ENCODE results near the gene CCS. TPM values are rescaled to one million over a fixed set of nuclear protein-coding genes. Genes with fewer than 3 reads are reported as not detected.

The CCS gene
- total and polyA plus RNA-seq, 9 of the 15 experiments (the other 6 are each of a cell fraction or from before 2014, with no cell fraction given) = 1.1 to 46.6 (median 26.8) TPM

DNA sequence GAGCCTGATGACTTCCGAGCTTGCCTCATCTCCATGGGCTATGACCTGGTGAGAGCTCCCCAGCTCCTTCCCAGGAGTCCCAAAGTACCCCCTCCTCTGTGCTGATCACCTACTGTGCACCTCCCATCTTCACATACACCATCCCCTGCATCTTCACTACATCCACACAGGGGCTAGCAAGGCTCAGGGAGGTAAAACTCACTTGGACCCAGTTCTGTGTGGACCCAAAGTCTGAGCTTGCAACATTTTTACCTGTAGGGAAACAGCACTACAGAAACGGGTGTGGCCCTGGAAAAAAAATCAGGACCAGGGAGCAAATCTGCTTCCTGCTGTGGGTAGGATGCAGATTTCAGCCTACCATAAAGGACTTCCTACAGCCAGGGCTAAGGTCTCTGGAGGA lies 30.7 kb upstream of the CCS start:
- TF ChIP-seq RAD51 (IDR thresholded peaks at IDR 0.05; ENCODE audit: borderline replicate concordance, low read depth) (no peak), RHOXF2B (CRISPR knock-in tag; conservative IDR thresholded peaks at IDR 0.05) (no peak), MYNN (IDR thresholded peaks at IDR 0.05) (no peak), MYNN (CRISPR knock-in tag; IDR thresholded peaks at IDR 0.05) (no peak), HDAC8 (tag; IDR thresholded peaks at IDR 0.05) (no peak), ZNF717 (CRISPR knock-in tag; IDR thresholded peaks at IDR 0.05) (no peak), FOXM1 (IDR thresholded peaks at IDR 0.05; ENCODE audit: low read depth) (no peak), FOXM1 (CRISPR knock-in tag; IDR thresholded peaks at IDR 0.05; ENCODE audit: low read depth) (no peak), GTF2E2 (tag; IDR thresholded peaks at IDR 0.05) (no peak), EGR1 (conservative IDR thresholded peaks at IDR 0.05) (no peak), ZNF165 (CRISPR knock-in tag; IDR thresholded peaks at IDR 0.05; ENCODE audit: borderline replicate concordance) (no peak), ZNF174 (CRISPR knock-in tag; IDR thresholded peaks at IDR 0.05) (no peak), CEBPG (CRISPR knock-in tag; IDR thresholded peaks at IDR 0.05) (no peak), CEBPG (tag; conservative IDR thresholded peaks at IDR 0.05 in 1 of 2, IDR thresholded peaks at IDR 0.05 in 1 of 2) (no peak), EZH2 (IDR thresholded peaks at IDR 0.05; ENCODE audit: borderline replicate concordance, low read depth, low read length) (no peak), ZNF224 (CRISPR knock-in tag; IDR thresholded peaks at IDR 0.05) (no peak)
- TF ChIP-seq, protein P1, sequence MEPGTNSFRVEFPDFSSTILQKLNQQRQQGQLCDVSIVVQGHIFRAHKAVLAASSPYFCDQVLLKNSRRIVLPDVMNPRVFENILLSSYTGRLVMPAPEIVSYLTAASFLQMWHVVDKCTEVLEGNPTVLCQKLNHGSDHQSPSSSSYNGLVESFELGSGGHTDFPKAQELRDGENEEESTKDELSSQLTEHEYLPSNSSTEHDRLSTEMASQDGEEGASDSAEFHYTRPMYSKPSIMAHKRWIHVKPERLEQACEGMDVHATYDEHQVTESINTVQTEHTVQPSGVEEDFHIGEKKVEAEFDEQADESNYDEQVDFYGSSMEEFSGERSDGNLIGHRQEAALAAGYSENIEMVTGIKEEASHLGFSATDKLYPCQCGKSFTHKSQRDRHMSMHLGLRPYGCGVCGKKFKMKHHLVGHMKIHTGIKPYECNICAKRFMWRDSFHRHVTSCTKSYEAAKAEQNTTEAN (CRISPR knock-in tag; IDR thresholded peaks at IDR 0.05) = no peak
- TF ChIP-seq, protein P2, sequence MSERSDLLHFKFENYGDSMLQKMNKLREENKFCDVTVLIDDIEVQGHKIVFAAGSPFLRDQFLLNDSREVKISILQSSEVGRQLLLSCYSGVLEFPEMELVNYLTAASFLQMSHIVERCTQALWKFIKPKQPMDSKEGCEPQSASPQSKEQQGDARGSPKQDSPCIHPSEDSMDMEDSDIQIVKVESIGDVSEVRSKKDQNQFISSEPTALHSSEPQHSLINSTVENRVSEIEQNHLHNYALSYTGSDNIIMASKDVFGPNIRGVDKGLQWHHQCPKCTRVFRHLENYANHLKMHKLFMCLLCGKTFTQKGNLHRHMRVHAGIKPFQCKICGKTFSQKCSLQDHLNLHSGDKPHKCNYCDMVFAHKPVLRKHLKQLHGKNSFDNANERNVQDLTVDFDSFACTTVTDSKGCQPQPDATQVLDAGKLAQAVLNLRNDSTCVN (CRISPR knock-in tag; IDR thresholded peaks at IDR 0.05) = no peak
- POLR2A ChIA-PET = interaction anchor here (0.6 to 3.6 kb wide), 5 partner anchors 16 to 461 kb away, joined by 3 to 15 read pairs (median 5); partner anchors contain the start of genes ACTN3, RBM4 and ZDHHC24
- peaks cover 0 to 3% of the 10 kb centered on the region in 2 experiments; a peak in 2 of 5 replicates for H3K27me3 ChIP-seq (ENCODE audit: control insufficient read depth in 2 of 2, insufficient read depth in 2 of 2, low read length in 2 of 2)
- CTCF ChIA-PET (ENCODE audit: low intra/inter-chr PET ratio) = no interaction called here
- no peak overlapping the region for H3K27ac ChIP-seq (ENCODE audit: extremely low read depth, low read depth, low read length)
- ATAC-seq = no peak
- H3K36me3 ChIP-seq (ENCODE audit: control insufficient read depth, insufficient read depth, low read length) = no peaks in the 10 kb centered on the region
- 7% methylated on average over 2 of the region's 2 CpGs for WGBS (ENCODE audit: insufficient coverage, low coverage, missing lambda C conversion rate)
- H2AFZ ChIP-seq (ENCODE audit: low read depth, low read length) = no peak overlapping the region
- no peak overlapping the region for H3K9ac ChIP-seq (ENCODE audit: insufficient read depth in 1 of 2, low read depth in 2 of 2, low read length in 2 of 2)
- H3K9me3 ChIP-seq (replicated peaks; ENCODE audit: control insufficient read depth, insufficient read depth, low read depth, low read length) = no peaks in the 10 kb centered on the region
- no peak for DNase-seq (ENCODE audit: extremely low read depth in 1 of 4, low spot score in 3 of 4)
- intact Hi-C loops (cut with micrococcal nuclease) = no loop called here
- BruUV-seq (replicated peaks) = no TSS peak
- peaks cover 8 to 37% of the 10 kb centered on the region in 2 experiments; a peak in 4 of 5 replicates for H3K4me1 ChIP-seq (replicated peaks in 1 of 2; ENCODE audit: control insufficient read depth in 2 of 2, insufficient read depth in 2 of 2, low read length in 2 of 2)
- H4K20me1 ChIP-seq (replicated peaks; ENCODE audit: control insufficient read depth, insufficient read depth, low read length) = no peaks in the 10 kb centered on the region
- no peaks in the 10 kb centered on the region for H3K79me2 ChIP-seq (ENCODE audit: control insufficient read depth, insufficient read depth, low read length)
- no peak overlapping the region for H3K4me3 ChIP-seq
- H3K9me1 ChIP-seq (ENCODE audit: control insufficient read depth, insufficient read depth, low read length) = no peaks in the 10 kb centered on the region
- in situ Hi-C loops (cut with MboI) = no loop called here
- H3K4me2 ChIP-seq (ENCODE audit: insufficient read depth, low read length) = no peak overlapping the region
- FAIRE-seq = peak; percentile 11
